Ishikawa (cell line): ENCODE results near the gene ABCF2.
A peak's percentile ranks its signal among the peaks of the same experiment; 100 is the strongest.

Experiments used
- CEBPB ChIP-seq: IDR thresholded peaks from 2 replicates; pipeline ENCODE4 v1.6.1; 2012
- CREB1 ChIP-seq: IDR thresholded peaks from 2 replicates; pipeline ENCODE4 v1.6.1; 2012; ENCODE audit warnings: low read depth
- EGR1 ChIP-seq: IDR thresholded peaks from 2 replicates; pipeline ENCODE4 v1.6.1; 2012
- EP300 ChIP-seq: IDR thresholded peaks from 2 replicates; pipeline ENCODE4 v1.6.1; 2012; ENCODE audit warnings: borderline replicate concordance
- FOXM1 ChIP-seq: IDR thresholded peaks from 2 replicates; pipeline ENCODE4 v1.6.1; 2012; ENCODE audit warnings: low read depth, borderline replicate concordance
- MAX ChIP-seq: IDR thresholded peaks from 2 replicates; pipeline ENCODE4 v1.6.1; 2012
- NFIC ChIP-seq: IDR thresholded peaks from 2 replicates; pipeline ENCODE4 v1.6.1; 2012
- RAD21 ChIP-seq: IDR thresholded peaks from 2 replicates; pipeline ENCODE4 v1.6.1; 2012; ENCODE audit warnings: low read depth
- REST ChIP-seq: IDR thresholded peaks from 2 replicates; pipeline ENCODE4 v1.6.1; 2012; ENCODE audit warnings: low read depth, mild to moderate bottlenecking
- TAF1 ChIP-seq: IDR thresholded peaks from 2 replicates; pipeline ENCODE4 v1.6.1; 2012; ENCODE audit warnings: low read depth, mild to moderate bottlenecking
- USF1 ChIP-seq: IDR thresholded peaks from 2 replicates; pipeline ENCODE4 v1.6.1; 2012
- YY1 ChIP-seq: IDR thresholded peaks from 2 replicates; pipeline ENCODE4 v1.6.1; 2012; ENCODE audit warnings: low read depth
- ZBTB7A ChIP-seq: IDR thresholded peaks from 2 replicates; pipeline ENCODE4 v1.6.1; 2012; ENCODE audit warnings: low read depth

GRCh38 chr7:151244196-151244840 lies 17.3 kb upstream of the ABCF2 start:
- TF ChIP-seq CREB1 (no peak), EP300 (no peak), NFIC (no peak), YY1 (no peak), MAX (no peak), TAF1 (no peak), REST (no peak), FOXM1 (no peak), EGR1 (no peak), RAD21 (peak; percentile 49; the same call in 1 of the 2 replicates), ZBTB7A (no peak), CEBPB (no peak), USF1 (no peak)
